Endothelial cell of umbilical vein (primary cell): ENCODE measurements around the gene TBC1D23. TPM values are rescaled to one million over a fixed set of nuclear protein-coding genes. Genes with fewer than 3 reads are reported as not detected.

Experiments
- BruUV-seq: library from RNA; stranded (reverse); fragments of 400-500 nt; replicated peaks from 2 replicates; lab custom pipeline; 2021; lab: Mats Ljungman, UMichigan
- CTCF ChIA-PET: fragments of 300-600, 350-600 bp; sonication (Branson Sonifier 250); formaldehyde crosslinking; loops from one replicate; lab custom pipeline; 2021; ENCODE audit warnings: antibody characterized with exemption, inconsistent platforms; lab: Charles Lee
- POLR2A ChIA-PET: fragments of 300-600, 350-600 bp; sonication (Branson Sonifier 250); formaldehyde crosslinking; loops from one replicate; lab custom pipeline; 2021; ENCODE audit warnings: antibody characterized with exemption, inconsistent platforms; lab: Charles Lee
- DNase-seq: peaks from one replicate; pipeline ENCODE4 v3.0.0-alpha.2; 2011; ENCODE audit warnings: low read depth, low spot score
- FAIRE-seq: peaks from 2 replicates; lab custom pipeline; 2011; peaks lifted over from hg19 to GRCh38; lab: Jason Lieb, UNC
- H2AFZ ChIP-seq: 2 replicates; pipeline ENCODE4 v1.6.0; 2012; ENCODE audit warnings: low read depth, low read length, control low read depth, inconsistent platforms
- H3K27ac ChIP-seq: 2 replicates; pipeline ENCODE4 v1.5.1; 2011; ENCODE audit warnings: low read depth, mild to moderate bottlenecking, control low read depth, low read length, moderate library complexity; ENCODE audit not compliant: insufficient read depth
- H3K27me3 ChIP-seq, 2 experiments: 2 replicates each; pipeline versions ENCODE4 v1.6.0 to v1.6.1; 2011; ENCODE audit warnings: low read length in 2 of 2, mixed read lengths in 1 of 2; ENCODE audit not compliant: control insufficient read depth in 2 of 2, insufficient read depth in 2 of 2
- H3K36me3 ChIP-seq, 2 experiments: 2 replicates in 1 of 2; 3 replicates in 1 of 2; pipeline ENCODE4 v1.5.1; 2011; ENCODE audit warnings: low read length in 2 of 2, mild to moderate bottlenecking in 1 of 2, moderate library complexity in 1 of 2; ENCODE audit not compliant: control insufficient read depth in 2 of 2, insufficient read depth in 2 of 2; ENCODE audit errors: extremely low read depth in 1 of 2
- H3K4me1 ChIP-seq: 3 replicates; pipeline ENCODE4 v1.5.1; 2011; ENCODE audit warnings: mild to moderate bottlenecking, low read length; ENCODE audit not compliant: control insufficient read depth, insufficient read depth; ENCODE audit errors: extremely low read depth
- H3K4me2 ChIP-seq: 2 replicates; pipeline ENCODE4 v1.6.1; 2011; ENCODE audit warnings: low read length, control low read depth, mixed read lengths; ENCODE audit not compliant: insufficient read depth
- H3K4me3 ChIP-seq, 3 experiments: fragments of 200-600 bp in 1 of 3; sonication (generic), shearing (Covaris generic) in 1 of 3; replicated peaks in 1 of 3; 2 replicates each; pipeline ENCODE4 v1.5.1; 2011 to 2016; ENCODE audit warnings: control low read depth in 3 of 3, low read length in 3 of 3, mild to moderate bottlenecking in 2 of 3, inconsistent platforms in 1 of 3, low read depth in 1 of 3, moderate library complexity in 1 of 3; ENCODE audit not compliant: insufficient read depth in 1 of 3
- H3K79me2 ChIP-seq: 2 replicates; pipeline ENCODE4 v1.6.0; 2012; ENCODE audit warnings: low read length, inconsistent platforms; ENCODE audit not compliant: control insufficient read depth, insufficient read depth
- H3K9ac ChIP-seq: replicated peaks from 2 replicates; pipeline ENCODE3; 2011; ENCODE audit warnings: low read length, control low read depth; ENCODE audit not compliant: insufficient read depth; ENCODE audit errors: extremely low read depth
- H3K9me1 ChIP-seq: replicated peaks from 3 replicates; pipeline ENCODE4 v1.6.0; 2011; ENCODE audit warnings: mild to moderate bottlenecking, low read length; ENCODE audit not compliant: control insufficient read depth, insufficient read depth; ENCODE audit errors: extremely low read depth
- H3K9me3 ChIP-seq: replicated peaks from 2 replicates; pipeline ENCODE4 v1.5.1; 2012; ENCODE audit warnings: low read length, inconsistent platforms; ENCODE audit not compliant: control insufficient read depth, insufficient read depth
- H4K20me1 ChIP-seq: replicated peaks from 2 replicates; pipeline ENCODE3; 2011; ENCODE audit warnings: mild to moderate bottlenecking, low read length; ENCODE audit not compliant: control insufficient read depth, insufficient read depth; ENCODE audit errors: extremely low read depth
- EZH2 ChIP-seq: IDR thresholded peaks from 2 replicates; pipeline ENCODE4 v1.6.1; 2012; ENCODE audit warnings: borderline replicate concordance, low read depth, mild to moderate bottlenecking, moderate library complexity, low read length, inconsistent platforms; ENCODE audit not compliant: severe bottlenecking
- FOS ChIP-seq: IDR thresholded peaks from 2 replicates; pipeline ENCODE4 v1.6.1; 2011; ENCODE audit warnings: mild to moderate bottlenecking, low read length, moderate library complexity, borderline replicate concordance; ENCODE audit not compliant: insufficient read depth
- GATA2 ChIP-seq: IDR thresholded peaks from 2 replicates; pipeline ENCODE4 v1.7.0; 2011; ENCODE audit warnings: low read depth, mild to moderate bottlenecking, moderate library complexity, mixed read lengths, low read length; ENCODE audit not compliant: insufficient read length, insufficient read depth
- JUN ChIP-seq: IDR thresholded peaks from 2 replicates; pipeline ENCODE4 v1.6.1; 2011; ENCODE audit warnings: borderline replicate concordance, low read depth; ENCODE audit not compliant: insufficient read length, insufficient read depth
- MAX ChIP-seq: IDR thresholded peaks from 2 replicates; pipeline ENCODE4 v1.6.1; 2011; ENCODE audit not compliant: insufficient read depth, insufficient read length
- MYC ChIP-seq: IDR thresholded peaks from one replicate; pipeline ENCODE4 v1.6.1; 2011; ENCODE audit warnings: mild to moderate bottlenecking, low read depth, low read length
- POLR2A ChIP-seq: IDR thresholded peaks from 2 replicates; pipeline ENCODE4 v1.6.1; 2012; ENCODE audit warnings: low read depth, mild to moderate bottlenecking, control low read depth, low read length
- POLR2AphosphoS5 ChIP-seq: IDR thresholded peaks from 2 replicates; pipeline ENCODE4 v1.6.1; 2012; ENCODE audit warnings: low read depth, mild to moderate bottlenecking, control low read depth, low read length, moderate library complexity; ENCODE audit not compliant: insufficient read depth
- dilution Hi-C: fragments of 300-500 bp; cut with MboI; formaldehyde crosslinking; loops from one replicate; pipeline ENCODE4 v1.15.0; 2019; ENCODE audit warnings: low sequenced_read_pairs; ENCODE audit not compliant: extremely low pct_ligation_motif_present
- intact Hi-C: fragments of 100-400 bp; cut with micrococcal nuclease; formaldehyde crosslinking; loops from one replicate; pipeline ENCODE4 v1.10.0; 2022
- polyA plus RNA-seq, 4 experiments: library from polyadenylated mRNA; depleted of rRNA in 3 of 4; stranded (reverse) in 3 of 4; unstranded in 1 of 4; fragments of >200 nt; gene quantifications; 2 replicates each; pipeline versions ENCODE4 v1.2.1 to v1.2.3, GENCODE V29; 2011 to 2012; ENCODE audit warnings: missing spikeins in 1 of 4
- total RNA-seq: library from RNA; stranded (reverse); gene quantifications from 2 replicates; pipeline ENCODE4 v1.2.3, GENCODE V29; 2021
- TF ChIP-seq, protein P1 (sequence below), 2 donors: IDR thresholded peaks; 1 replicate in 1 of 2; 2 replicates in 1 of 2; pipeline ENCODE4 v1.5.1; 2011; ENCODE audit warnings: low read length in 2 of 2, mild to moderate bottlenecking in 2 of 2, moderate library complexity in 2 of 2, control low read depth in 1 of 2, inconsistent platforms in 1 of 2, low read depth in 1 of 2; ENCODE audit not compliant: insufficient read depth in 1 of 2; ENCODE audit errors: extremely low read depth in 1 of 2

TBC1D23 gene
- total and polyA plus RNA-seq, 2 donors (not counting 3 experiments of a cell fraction or from before 2014, with no cell fraction given) = 10.3 to 34.8 TPM

GRCh38 chr3:100306695-100307094 lies 45.9 kb downstream of the TBC1D23 start:
- H3K79me2 ChIP-seq = no peaks in the 10 kb centered on the region
- H3K36me3 ChIP-seq = peaks cover under 1 to 7% of the 10 kb centered on the region in 2 experiments
- H3K4me2 ChIP-seq = no peak overlapping the region
- H3K9ac ChIP-seq = no peak overlapping the region
- no peak overlapping the region for H3K4me3 ChIP-seq
- no peaks in the 10 kb centered on the region for H3K27me3 ChIP-seq
- DNase-seq = no peak
- intact Hi-C loops (no loop called here), dilution Hi-C loops (no loop called here)
- no peaks in the 10 kb centered on the region for H4K20me1 ChIP-seq
- H3K9me1 ChIP-seq = no peaks in the 10 kb centered on the region
- H3K4me1 ChIP-seq = no peaks in the 10 kb centered on the region
- ChIA-PET CTCF (interaction anchor here (1.0 to 2.4 kb wide), 2 partner anchors 10 to 13 kb away, joined by 4 to 5 read pairs; no protein-coding TSS in a partner anchor), POLR2A (no interaction called here)
- BruUV-seq = no TSS peak
- no peak for FAIRE-seq
- H3K27ac ChIP-seq = no peak overlapping the region
- H3K9me3 ChIP-seq = no peaks in the 10 kb centered on the region
- TF ChIP-seq MAX = no peak
- no peak for TF ChIP-seq EZH2
- TF ChIP-seq POLR2A = no peak
- TF ChIP-seq, protein P1, sequence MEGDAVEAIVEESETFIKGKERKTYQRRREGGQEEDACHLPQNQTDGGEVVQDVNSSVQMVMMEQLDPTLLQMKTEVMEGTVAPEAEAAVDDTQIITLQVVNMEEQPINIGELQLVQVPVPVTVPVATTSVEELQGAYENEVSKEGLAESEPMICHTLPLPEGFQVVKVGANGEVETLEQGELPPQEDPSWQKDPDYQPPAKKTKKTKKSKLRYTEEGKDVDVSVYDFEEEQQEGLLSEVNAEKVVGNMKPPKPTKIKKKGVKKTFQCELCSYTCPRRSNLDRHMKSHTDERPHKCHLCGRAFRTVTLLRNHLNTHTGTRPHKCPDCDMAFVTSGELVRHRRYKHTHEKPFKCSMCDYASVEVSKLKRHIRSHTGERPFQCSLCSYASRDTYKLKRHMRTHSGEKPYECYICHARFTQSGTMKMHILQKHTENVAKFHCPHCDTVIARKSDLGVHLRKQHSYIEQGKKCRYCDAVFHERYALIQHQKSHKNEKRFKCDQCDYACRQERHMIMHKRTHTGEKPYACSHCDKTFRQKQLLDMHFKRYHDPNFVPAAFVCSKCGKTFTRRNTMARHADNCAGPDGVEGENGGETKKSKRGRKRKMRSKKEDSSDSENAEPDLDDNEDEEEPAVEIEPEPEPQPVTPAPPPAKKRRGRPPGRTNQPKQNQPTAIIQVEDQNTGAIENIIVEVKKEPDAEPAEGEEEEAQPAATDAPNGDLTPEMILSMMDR (IDR thresholded peaks at IDR 0.05; ENCODE audit: extremely low read depth in 1 of 2, insufficient read depth in 1 of 2, low read depth in 1 of 2, low read length in 2 of 2) = no peak
- no peak for TF ChIP-seq JUN
- no peak for TF ChIP-seq FOS
- TF ChIP-seq GATA2 = no peak
- no peak for TF ChIP-seq POLR2AphosphoS5
- TF ChIP-seq MYC = no peak
- H2AFZ ChIP-seq = no peak overlapping the region
